ENCODE data around the gene MAP2K7. TPM values are rescaled to one million over a fixed set of nuclear protein-coding genes. Genes with fewer than 3 reads are reported as not detected.

The MAP2K7 gene
- total RNA-seq, 1 donor from 2014 or later = 24.2 TPM

GRCh38 chr19:7869910-7870511 lies 33.7 kb upstream of the MAP2K7 start:
- DNase-seq = no peak
- Histone ChIP-seq H3K27ac (replicated peaks) (peak overlapping the region; percentile 57), H3K36me3 (no peaks in the 10 kb centered on the region), H3K27me3 (ENCODE audit: low read depth) (peaks cover 66% of the 10 kb centered on the region), H3K4me1 (peaks cover 50% of the 10 kb centered on the region), H3K4me3 (peak overlapping the region; percentile 67), H3K9me3 (replicated peaks) (no peaks in the 10 kb centered on the region)
- no peak for TF ChIP-seq CTCF (IDR thresholded peaks at IDR 0.05; ENCODE audit: borderline replicate concordance)
- intact Hi-C loops (cut with micrococcal nuclease) = no loop called here

DNA sequence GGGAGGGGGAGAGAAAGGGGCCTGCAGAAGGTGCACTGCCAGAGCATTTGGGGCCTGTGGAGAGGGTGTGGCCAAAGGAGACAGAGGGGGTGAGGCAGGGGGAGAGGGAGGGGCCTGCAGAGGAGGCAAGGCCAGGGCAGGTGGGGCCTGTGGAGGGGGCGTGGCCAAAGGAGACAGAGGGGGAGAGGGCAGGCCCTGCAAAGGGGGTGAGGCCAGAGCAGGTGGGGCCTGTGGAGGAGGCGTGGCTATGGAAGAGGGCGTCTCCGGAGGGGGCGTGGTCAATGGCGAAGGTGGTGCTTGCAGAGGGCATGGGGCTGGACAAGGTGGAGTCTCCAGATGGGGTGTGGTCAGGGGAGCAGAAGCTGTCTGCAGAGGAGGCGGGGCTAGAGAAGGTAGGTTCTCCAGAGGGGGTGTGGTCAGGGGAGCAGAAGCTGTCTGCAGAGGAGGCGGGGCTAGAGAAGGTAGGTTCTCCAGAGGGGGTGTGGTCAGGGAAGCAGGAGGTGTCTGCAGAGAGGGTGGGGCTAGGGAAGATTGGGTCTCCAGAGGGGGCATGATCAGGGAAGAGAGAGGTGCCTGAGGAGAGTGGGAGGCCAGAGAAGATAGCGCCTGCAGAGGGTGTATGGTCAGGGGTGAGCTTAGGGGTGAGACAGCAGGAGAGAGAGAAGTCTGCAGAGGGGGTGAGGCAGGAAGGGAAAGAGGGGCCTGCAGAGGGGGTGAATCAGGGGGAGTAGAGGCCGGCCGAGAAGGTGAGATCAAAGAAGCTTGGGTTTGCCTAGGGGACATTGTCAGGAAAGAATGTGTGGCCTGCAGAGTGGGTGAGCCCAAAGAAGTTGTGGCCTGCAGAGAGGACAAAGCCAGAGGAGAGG lies 32.9 kb upstream of the MAP2K7 start:
- Histone ChIP-seq H3K27me3 (ENCODE audit: low read depth) (peaks cover 71% of the 10 kb centered on the region), H3K27ac (replicated peaks) (peak overlapping the region; percentile 40)
- no peak for DNase-seq

GRCh38 chr19:7871437-7872305 lies 32.0 kb upstream of the MAP2K7 start:
- no peak for TF ChIP-seq CTCF (IDR thresholded peaks at IDR 0.05; ENCODE audit: borderline replicate concordance)
- Histone ChIP-seq H3K4me3 (peak overlapping the region; percentile 49), H3K4me1 (peaks cover 50% of the 10 kb centered on the region), H3K9me3 (replicated peaks) (no peaks in the 10 kb centered on the region), H3K36me3 (no peaks in the 10 kb centered on the region), H3K27me3 (ENCODE audit: low read depth) (peaks cover 72% of the 10 kb centered on the region), H3K27ac (replicated peaks) (peak overlapping the region; percentile 40)
- intact Hi-C loops (cut with micrococcal nuclease) = no loop called here
- peak; percentile 84 for DNase-seq

More for the DNA sequence above, 32.9 kb upstream of the MAP2K7 start:
- Histone ChIP-seq H3K9me3 (replicated peaks) (no peaks in the 10 kb centered on the region), H3K36me3 (no peaks in the 10 kb centered on the region), H3K4me3 (peak overlapping the region; percentile 49), H3K4me1 (peaks cover 50% of the 10 kb centered on the region)
- intact Hi-C loops (cut with micrococcal nuclease) = no loop called here
- no peak for TF ChIP-seq CTCF (IDR thresholded peaks at IDR 0.05; ENCODE audit: borderline replicate concordance)

DNA sequence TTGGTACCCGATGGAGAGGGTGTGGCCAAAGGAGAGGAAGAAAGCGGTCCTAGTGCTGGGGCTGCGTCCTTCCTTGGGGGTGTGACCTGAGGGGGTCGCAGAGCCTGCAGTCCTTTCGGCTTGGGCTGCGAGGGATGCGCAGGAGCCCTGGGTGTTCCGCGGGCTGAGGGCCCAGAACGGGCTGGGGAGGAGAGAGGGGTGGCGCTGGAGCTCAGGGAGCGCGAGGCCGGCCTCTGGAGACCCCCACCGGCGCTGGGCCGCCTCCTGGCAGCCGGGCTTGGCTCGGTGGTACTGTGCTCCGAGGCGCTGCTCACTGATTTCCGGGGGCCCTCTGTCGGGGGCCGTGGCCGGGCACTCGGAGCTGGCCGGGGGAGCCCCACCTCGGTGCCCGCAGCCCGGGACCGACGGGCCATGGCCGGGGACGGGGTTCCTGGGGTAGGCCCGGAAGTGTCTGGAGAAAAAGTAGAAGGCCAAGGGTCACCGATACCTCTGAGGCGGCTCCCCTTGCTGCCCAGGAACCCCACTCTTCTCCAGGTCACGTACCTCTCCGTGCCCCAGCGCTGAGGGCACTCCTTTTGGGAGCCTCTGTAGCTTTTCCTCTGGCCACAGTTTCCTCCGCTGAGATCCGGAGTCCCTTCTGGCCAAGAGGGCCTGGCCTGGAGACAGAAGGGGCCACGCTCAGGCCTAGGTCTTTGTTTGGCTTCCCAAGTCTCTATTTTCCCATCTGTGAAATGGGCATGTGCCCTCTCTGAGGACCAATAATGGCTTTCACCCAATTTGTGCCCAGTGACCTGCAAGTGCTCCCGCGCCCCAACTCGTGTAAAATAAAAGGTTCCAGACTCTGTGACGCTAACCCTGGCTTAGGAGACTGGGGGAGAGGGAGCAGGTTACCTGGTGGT lies 31.1 kb upstream of the MAP2K7 start:
- no peaks in the 10 kb centered on the region for H3K9me3 ChIP-seq (replicated peaks)
- DNase-seq = no peak
- intact Hi-C loops (cut with micrococcal nuclease) = no loop called here
- peaks cover 50% of the 10 kb centered on the region for H3K4me1 ChIP-seq
- peak overlapping the region; percentile 49 for H3K4me3 ChIP-seq
- no peaks in the 10 kb centered on the region for H3K36me3 ChIP-seq
- H3K27me3 ChIP-seq (ENCODE audit: low read depth) = peaks cover 68% of the 10 kb centered on the region
- H3K27ac ChIP-seq (replicated peaks) = no peak overlapping the region
- no peak for TF ChIP-seq CTCF (IDR thresholded peaks at IDR 0.05; ENCODE audit: borderline replicate concordance)
